ENCODE results near the gene TYROBP. TPM values are rescaled to one million over a fixed set of nuclear protein-coding genes. Genes with fewer than 3 reads are reported as not detected.
"Not testable (repeated sequence)": the region's sequence is repeated elsewhere in the genome, so short reads cannot be mapped to it uniquely, and the experiment has no call there.

Gene TYROBP
- total RNA-seq, 1 donor from 2014 or later: 31.5 TPM

- Histone ChIP-seq H3K27ac (no peak overlapping the region), H3K4me3 (no peak overlapping the region), H3K36me3 (no peaks in the 10 kb centered on the region), H3K27me3 (no peaks in the 10 kb centered on the region), H3K9me3 (no peaks in the 10 kb centered on the region), H3K4me1 (no peaks in the 10 kb centered on the region)
- intact Hi-C loops (cut with DNase I): no loop called here
- no peak for DNase-seq (ENCODE audit: low spot score in 2 of 2)
- TF ChIP-seq, protein P1, sequence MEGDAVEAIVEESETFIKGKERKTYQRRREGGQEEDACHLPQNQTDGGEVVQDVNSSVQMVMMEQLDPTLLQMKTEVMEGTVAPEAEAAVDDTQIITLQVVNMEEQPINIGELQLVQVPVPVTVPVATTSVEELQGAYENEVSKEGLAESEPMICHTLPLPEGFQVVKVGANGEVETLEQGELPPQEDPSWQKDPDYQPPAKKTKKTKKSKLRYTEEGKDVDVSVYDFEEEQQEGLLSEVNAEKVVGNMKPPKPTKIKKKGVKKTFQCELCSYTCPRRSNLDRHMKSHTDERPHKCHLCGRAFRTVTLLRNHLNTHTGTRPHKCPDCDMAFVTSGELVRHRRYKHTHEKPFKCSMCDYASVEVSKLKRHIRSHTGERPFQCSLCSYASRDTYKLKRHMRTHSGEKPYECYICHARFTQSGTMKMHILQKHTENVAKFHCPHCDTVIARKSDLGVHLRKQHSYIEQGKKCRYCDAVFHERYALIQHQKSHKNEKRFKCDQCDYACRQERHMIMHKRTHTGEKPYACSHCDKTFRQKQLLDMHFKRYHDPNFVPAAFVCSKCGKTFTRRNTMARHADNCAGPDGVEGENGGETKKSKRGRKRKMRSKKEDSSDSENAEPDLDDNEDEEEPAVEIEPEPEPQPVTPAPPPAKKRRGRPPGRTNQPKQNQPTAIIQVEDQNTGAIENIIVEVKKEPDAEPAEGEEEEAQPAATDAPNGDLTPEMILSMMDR (IDR thresholded peaks at IDR 0.05): no peak
These were observed 3.7 kb upstream of the TYROBP start for GRCh38 chr19:35911790-35912189.

GRCh38 chr19:35911173-35911572, 3.1 kb upstream of the TYROBP start:
- no peak overlapping the region for H3K4me3 ChIP-seq
- no peaks in the 10 kb centered on the region for H3K9me3 ChIP-seq
- intact Hi-C loops (cut with DNase I): no loop called here
- no peak overlapping the region for H3K27ac ChIP-seq
- H3K27me3 ChIP-seq: no peaks in the 10 kb centered on the region
- TF ChIP-seq, protein P1 (IDR thresholded peaks at IDR 0.05): no peak
- H3K4me1 ChIP-seq: no peaks in the 10 kb centered on the region
- no peaks in the 10 kb centered on the region for H3K36me3 ChIP-seq
- no peak for DNase-seq (ENCODE audit: low spot score in 2 of 2)

- DNase-seq (ENCODE audit: low spot score in 2 of 2); H3K27me3 ChIP-seq; H3K4me3 ChIP-seq; H3K4me1 ChIP-seq; H3K27ac ChIP-seq; H3K36me3 ChIP-seq; H3K9me3 ChIP-seq; intact Hi-C loops (cut with DNase I): not testable (repeated sequence)
These were observed 2.3 kb upstream of the TYROBP start for GRCh38 chr19:35910355-35910754.

DNA sequence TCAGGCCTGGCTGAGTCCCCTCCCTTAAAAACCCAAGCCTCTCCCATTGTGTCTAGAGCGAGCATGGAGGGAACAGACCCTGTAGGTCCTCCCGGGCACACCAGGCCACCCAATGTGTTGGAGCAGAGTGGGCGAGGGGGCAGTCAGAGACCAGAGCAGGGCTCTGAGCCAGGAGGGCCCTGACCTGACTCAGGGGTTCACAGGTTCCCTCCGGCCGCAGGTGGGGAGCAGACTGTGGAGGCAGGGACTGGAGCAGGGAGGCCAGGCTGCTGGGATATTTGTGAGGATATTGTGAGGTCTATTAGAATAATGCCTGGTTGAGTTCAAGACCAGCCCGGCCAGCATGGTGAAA, 1.6 kb upstream of the TYROBP start:
- TF ChIP-seq, protein P1 (IDR thresholded peaks at IDR 0.05): no peak
- peak overlapping the region in 1 of 2 donors; percentile 37 for H3K27ac ChIP-seq
- H3K36me3 ChIP-seq: no peaks in the 10 kb centered on the region
- no peaks in the 10 kb centered on the region for H3K9me3 ChIP-seq
- intact Hi-C loops (cut with DNase I): no loop called here
- no peak overlapping the region for H3K4me3 ChIP-seq
- H3K4me1 ChIP-seq: no peaks in the 10 kb centered on the region
- DNase-seq (ENCODE audit: low spot score in 2 of 2): no peak
- no peaks in the 10 kb centered on the region for H3K27me3 ChIP-seq

- peak; percentile 75 to 87 for DNase-seq (ENCODE audit: low spot score in 2 of 2)
- Histone ChIP-seq H3K4me1 (no peaks in the 10 kb centered on the region), H3K9me3 (no peaks in the 10 kb centered on the region), H3K4me3 (no peak overlapping the region), H3K27me3 (no peaks in the 10 kb centered on the region), H3K36me3 (no peaks in the 10 kb centered on the region), H3K27ac (peak overlapping the region in 1 of 2 donors; percentile 49)
- TF ChIP-seq, protein P1 (IDR thresholded peaks at IDR 0.05): no peak
- intact Hi-C loops (cut with DNase I): no loop called here
These were observed 1.0 kb upstream of the TYROBP start for GRCh38 chr19:35908973-35909683.

DNA sequence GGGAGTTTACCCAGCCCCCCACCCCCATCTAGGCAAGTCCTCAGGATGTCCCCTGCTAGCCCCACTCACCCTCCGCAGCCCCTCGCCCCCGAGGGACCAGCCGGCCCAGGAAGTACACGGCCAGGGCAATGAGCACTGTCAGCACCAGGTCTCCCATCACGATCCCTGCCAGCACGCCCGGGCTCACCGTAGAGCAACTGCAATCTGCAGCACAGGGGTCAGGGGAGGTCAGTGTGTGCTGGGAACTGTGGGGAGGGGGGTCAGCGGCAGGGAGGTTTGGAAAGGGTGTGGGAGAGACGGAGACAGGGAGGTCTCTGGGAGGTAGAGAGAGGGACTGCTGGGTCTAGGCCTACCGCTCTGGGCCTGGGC, 734 bp downstream of the TYROBP start:
- Histone ChIP-seq H3K27me3 (no peaks in the 10 kb centered on the region), H3K36me3 (no peaks in the 10 kb centered on the region), H3K4me3 (peak overlapping the region in 1 of 2 donors; percentile 39), H3K9me3 (no peaks in the 10 kb centered on the region), H3K4me1 (no peaks in the 10 kb centered on the region), H3K27ac (peak overlapping the region; percentile 45 to 47)
- intact Hi-C loops (cut with DNase I): no loop called here
- DNase-seq (ENCODE audit: low spot score in 2 of 2): no peak
- TF ChIP-seq, protein P1 (IDR thresholded peaks at IDR 0.05): no peak
